T47D (cell line): Measurements from ENCODE around the gene TTC23.

Experiments
- DNase-seq, 2 experiments: peaks; one replicate each; pipeline versions ENCODE4 v3.0.0 to v3.0.0-alpha.2; 2011 to 2012; ENCODE audit warnings: low read depth in 1 of 2, low spot score in 1 of 2
- JUND ChIP-seq: IDR thresholded peaks from 2 replicates; pipeline ENCODE4 v1.6.1; 2012; ENCODE audit warnings: low read depth
- in situ Hi-C: cut with HindIII; loops from 2 replicates; pipeline ENCODE4 v1.10.0; 2016; ENCODE audit warnings: low sequenced_read_pairs, low pct_unique_long_range_greater_than_20kb

The TTC23 gene

GRCh38 chr15:99163271-99164062, 85.9 kb downstream of the TTC23 start:
- in situ Hi-C loops, result no loop called here
- no peak for DNase-seq
- TF ChIP-seq JUND, result no peak

GRCh38 chr15:99158626-99159412, 90.6 kb downstream of the TTC23 start:
- DNase-seq, result no peak
- in situ Hi-C loops, result no loop called here
- TF ChIP-seq JUND, result no peak

- in situ Hi-C loops, result no loop called here
- DNase-seq, result no peak
- TF ChIP-seq JUND, result no peak
Measured at GRCh38 chr15:99157456-99157855, 91.9 kb downstream of the TTC23 start.

- no peak for TF ChIP-seq JUND
- no peak for DNase-seq
- in situ Hi-C loops, result no loop called here
Measured at GRCh38 chr15:99155961-99156443, 93.4 kb downstream of the TTC23 start.

GRCh38 chr15:99154271-99154670, 95.1 kb downstream of the TTC23 start:
- in situ Hi-C loops, result no loop called here

GRCh38 chr15:99153026-99153535, 96.3 kb downstream of the TTC23 start:
- no peak for DNase-seq
- no peak for TF ChIP-seq JUND
- in situ Hi-C loops, result no loop called here

More at GRCh38 chr15:99154271-99154670, 95.1 kb downstream of the TTC23 start:
- no peak for DNase-seq
- no peak for TF ChIP-seq JUND

- in situ Hi-C loops, result no loop called here
- no peak for DNase-seq
- no peak for TF ChIP-seq JUND
Measured at GRCh38 chr15:99151156-99151555, 98.2 kb downstream of the TTC23 start.

- no peak for TF ChIP-seq JUND
- in situ Hi-C loops, result no loop called here
- no peak for DNase-seq
Measured at GRCh38 chr15:99149366-99149765, 100.0 kb downstream of the TTC23 start.

- no peak for DNase-seq
- in situ Hi-C loops, result no loop called here
- TF ChIP-seq JUND, result no peak
Measured at GRCh38 chr15:99148851-99149276, 100.5 kb downstream of the TTC23 start.

GRCh38 chr15:99146661-99147060, 102.7 kb downstream of the TTC23 start:
- DNase-seq, result no peak
- no peak for TF ChIP-seq JUND
- in situ Hi-C loops, result no loop called here

GRCh38 chr15:99145778-99146177, 103.6 kb downstream of the TTC23 start:
- no peak for DNase-seq
- TF ChIP-seq JUND, result no peak
- in situ Hi-C loops, result no loop called here

- TF ChIP-seq JUND, result no peak
- in situ Hi-C loops, result no loop called here
Measured at GRCh38 chr15:99145005-99145404, 104.4 kb downstream of the TTC23 start.

More at GRCh38 chr15:99145005-99145404, 104.4 kb downstream of the TTC23 start:
- DNase-seq, result no peak
